Neural cell (in vitro differentiated cells): ENCODE measurements around the gene TYW5.

Source experiments
- EZH2 ChIP-seq: fragments of 200-600, 300-800 bp; shearing (Covaris generic), sonication (generic); IDR thresholded peaks from 2 replicates; pipeline ENCODE4 v1.6.1; 2014; ENCODE audit warnings: antibody characterized with exemption, low read length, borderline replicate concordance, mild to moderate bottlenecking; ENCODE audit not compliant: insufficient read depth, poor library complexity, severe bottlenecking
- POLR2AphosphoS5 ChIP-seq: IDR thresholded peaks from 2 replicates; pipeline ENCODE4 v1.6.1; 2012
- TF ChIP-seq, protein P1 (sequence below): fragments of 450-650 bp; IDR thresholded peaks from 2 replicates; pipeline ENCODE4 v1.5.1; 2014; ENCODE audit warnings: antibody characterized with exemption, mild to moderate bottlenecking, moderate library complexity; ENCODE audit not compliant: poor library complexity, severe bottlenecking

DNA sequence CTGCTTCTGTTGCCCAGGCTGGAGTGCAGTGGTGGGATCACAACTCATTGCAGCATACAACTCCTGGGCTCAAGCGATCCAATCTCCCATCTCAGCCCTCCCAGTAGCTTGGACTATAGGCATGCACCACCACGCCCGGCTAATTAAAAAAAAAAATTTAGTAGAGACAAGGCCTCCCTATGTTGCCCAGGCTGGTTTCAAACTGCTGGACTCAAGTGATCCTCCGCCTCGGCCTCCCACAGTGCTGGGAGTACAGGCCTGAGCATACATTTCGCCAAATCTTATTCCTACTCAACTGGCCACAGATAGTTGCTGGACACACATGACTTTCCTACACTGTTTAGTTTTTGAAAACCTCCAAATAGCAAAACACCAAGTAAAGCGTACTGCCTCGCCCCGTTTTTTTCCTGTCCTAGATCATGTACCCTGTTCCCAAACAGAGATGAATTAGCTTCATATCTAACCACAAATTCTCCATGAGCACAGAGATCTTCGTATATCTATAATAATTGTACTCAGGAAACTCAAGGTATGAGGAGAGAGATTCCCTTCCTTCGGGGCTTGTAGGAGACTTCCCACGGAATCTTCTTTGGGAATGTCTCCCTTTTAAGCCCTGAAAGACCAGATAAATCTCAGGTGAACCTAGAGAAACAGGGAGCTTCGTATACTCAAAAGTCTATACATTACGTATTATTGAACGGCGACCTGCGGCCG lies 44.8 kb downstream of the TYW5 start:
- TF ChIP-seq, protein P1, sequence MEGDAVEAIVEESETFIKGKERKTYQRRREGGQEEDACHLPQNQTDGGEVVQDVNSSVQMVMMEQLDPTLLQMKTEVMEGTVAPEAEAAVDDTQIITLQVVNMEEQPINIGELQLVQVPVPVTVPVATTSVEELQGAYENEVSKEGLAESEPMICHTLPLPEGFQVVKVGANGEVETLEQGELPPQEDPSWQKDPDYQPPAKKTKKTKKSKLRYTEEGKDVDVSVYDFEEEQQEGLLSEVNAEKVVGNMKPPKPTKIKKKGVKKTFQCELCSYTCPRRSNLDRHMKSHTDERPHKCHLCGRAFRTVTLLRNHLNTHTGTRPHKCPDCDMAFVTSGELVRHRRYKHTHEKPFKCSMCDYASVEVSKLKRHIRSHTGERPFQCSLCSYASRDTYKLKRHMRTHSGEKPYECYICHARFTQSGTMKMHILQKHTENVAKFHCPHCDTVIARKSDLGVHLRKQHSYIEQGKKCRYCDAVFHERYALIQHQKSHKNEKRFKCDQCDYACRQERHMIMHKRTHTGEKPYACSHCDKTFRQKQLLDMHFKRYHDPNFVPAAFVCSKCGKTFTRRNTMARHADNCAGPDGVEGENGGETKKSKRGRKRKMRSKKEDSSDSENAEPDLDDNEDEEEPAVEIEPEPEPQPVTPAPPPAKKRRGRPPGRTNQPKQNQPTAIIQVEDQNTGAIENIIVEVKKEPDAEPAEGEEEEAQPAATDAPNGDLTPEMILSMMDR, result no peak
- TF ChIP-seq POLR2AphosphoS5 (no peak), EZH2 (no peak)
